ENCODE data around the gene MEIS1.

MEIS1 gene

DNA sequence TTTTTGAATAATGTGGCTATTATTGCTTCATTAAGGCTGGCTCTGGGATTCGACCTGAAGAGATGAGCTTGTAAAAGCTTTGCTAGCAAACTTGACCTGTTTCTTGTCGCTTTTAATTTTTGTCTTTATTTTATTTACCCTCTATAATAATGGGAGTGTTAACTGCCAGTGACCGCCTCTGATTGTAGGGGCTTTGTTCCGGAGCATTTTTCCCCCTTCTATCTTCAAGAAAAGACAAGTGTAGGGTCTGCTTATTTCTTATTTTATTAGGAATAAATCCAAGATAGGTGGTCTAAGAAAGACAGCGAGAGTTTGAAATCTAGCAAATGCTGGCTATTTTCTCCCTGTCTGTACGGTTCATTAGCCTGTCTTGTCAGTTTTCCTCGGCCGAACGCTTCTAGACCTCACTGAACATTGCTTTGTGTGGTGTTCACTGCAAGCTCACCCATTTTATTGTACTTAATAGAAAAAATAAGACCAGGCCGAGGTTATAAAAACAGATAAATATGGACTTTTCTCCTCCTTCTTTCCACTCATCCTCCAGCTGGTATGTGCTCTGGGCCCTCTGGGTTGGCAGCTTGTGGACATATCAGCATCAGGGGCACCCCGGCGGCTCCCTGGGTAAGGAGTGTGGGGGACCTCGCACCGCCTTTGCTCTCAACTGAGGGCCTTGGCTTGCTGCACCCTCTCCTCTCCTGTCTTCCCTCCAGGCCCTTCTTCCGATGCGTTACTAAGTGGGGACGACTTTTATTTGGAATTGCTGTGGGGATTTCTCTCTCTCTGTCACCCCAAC is 8.5 kb downstream of the MEIS1 start:
- in situ Hi-C loops (cut with MboI; ENCODE audit: low pct_unique_long_range_greater_than_20kb, low sequenced_read_pairs, unreplicated experiment), result loop anchor here (25.0 kb wide), 1 partner anchor 144 kb away; no protein-coding TSS in a partner anchor
- DNase-seq (ENCODE audit: low spot score), result no peak
- TF ChIP-seq, protein P1, sequence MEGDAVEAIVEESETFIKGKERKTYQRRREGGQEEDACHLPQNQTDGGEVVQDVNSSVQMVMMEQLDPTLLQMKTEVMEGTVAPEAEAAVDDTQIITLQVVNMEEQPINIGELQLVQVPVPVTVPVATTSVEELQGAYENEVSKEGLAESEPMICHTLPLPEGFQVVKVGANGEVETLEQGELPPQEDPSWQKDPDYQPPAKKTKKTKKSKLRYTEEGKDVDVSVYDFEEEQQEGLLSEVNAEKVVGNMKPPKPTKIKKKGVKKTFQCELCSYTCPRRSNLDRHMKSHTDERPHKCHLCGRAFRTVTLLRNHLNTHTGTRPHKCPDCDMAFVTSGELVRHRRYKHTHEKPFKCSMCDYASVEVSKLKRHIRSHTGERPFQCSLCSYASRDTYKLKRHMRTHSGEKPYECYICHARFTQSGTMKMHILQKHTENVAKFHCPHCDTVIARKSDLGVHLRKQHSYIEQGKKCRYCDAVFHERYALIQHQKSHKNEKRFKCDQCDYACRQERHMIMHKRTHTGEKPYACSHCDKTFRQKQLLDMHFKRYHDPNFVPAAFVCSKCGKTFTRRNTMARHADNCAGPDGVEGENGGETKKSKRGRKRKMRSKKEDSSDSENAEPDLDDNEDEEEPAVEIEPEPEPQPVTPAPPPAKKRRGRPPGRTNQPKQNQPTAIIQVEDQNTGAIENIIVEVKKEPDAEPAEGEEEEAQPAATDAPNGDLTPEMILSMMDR (IDR thresholded peaks at IDR 0.05; ENCODE audit: extremely low read depth, insufficient read depth, missing control alignments), result no peak

- TF ChIP-seq, protein P1 (IDR thresholded peaks at IDR 0.05; ENCODE audit: extremely low read depth, insufficient read depth, missing control alignments), result no peak
- no peak for DNase-seq (ENCODE audit: low spot score)
- in situ Hi-C loops (cut with MboI; ENCODE audit: low pct_unique_long_range_greater_than_20kb, low sequenced_read_pairs, unreplicated experiment), result loop anchor here (25.0 kb wide), 1 partner anchor 143 kb away; no protein-coding TSS in a partner anchor
Measured at GRCh38 chr2:66443979-66444861, 9.3 kb downstream of the MEIS1 start.

GRCh38 chr2:66445076-66445924 is 10.4 kb downstream of the MEIS1 start:
- TF ChIP-seq, protein P1 (IDR thresholded peaks at IDR 0.05; ENCODE audit: extremely low read depth, insufficient read depth, missing control alignments), result no peak
- in situ Hi-C loops (cut with MboI; ENCODE audit: low pct_unique_long_range_greater_than_20kb, low sequenced_read_pairs, unreplicated experiment), result loop anchor here (25.0 kb wide), 1 partner anchor 142 kb away; no protein-coding TSS in a partner anchor
- no peak for DNase-seq (ENCODE audit: low spot score)

GRCh38 chr2:66445925-66446871 is 11.3 kb downstream of the MEIS1 start:
- DNase-seq (ENCODE audit: low spot score), result no peak
- TF ChIP-seq, protein P1 (IDR thresholded peaks at IDR 0.05; ENCODE audit: extremely low read depth, insufficient read depth, missing control alignments), result no peak
- in situ Hi-C loops (cut with MboI; ENCODE audit: low pct_unique_long_range_greater_than_20kb, low sequenced_read_pairs, unreplicated experiment), result loop anchor here (25.0 kb wide), 1 partner anchor 141 kb away; no protein-coding TSS in a partner anchor

DNA sequence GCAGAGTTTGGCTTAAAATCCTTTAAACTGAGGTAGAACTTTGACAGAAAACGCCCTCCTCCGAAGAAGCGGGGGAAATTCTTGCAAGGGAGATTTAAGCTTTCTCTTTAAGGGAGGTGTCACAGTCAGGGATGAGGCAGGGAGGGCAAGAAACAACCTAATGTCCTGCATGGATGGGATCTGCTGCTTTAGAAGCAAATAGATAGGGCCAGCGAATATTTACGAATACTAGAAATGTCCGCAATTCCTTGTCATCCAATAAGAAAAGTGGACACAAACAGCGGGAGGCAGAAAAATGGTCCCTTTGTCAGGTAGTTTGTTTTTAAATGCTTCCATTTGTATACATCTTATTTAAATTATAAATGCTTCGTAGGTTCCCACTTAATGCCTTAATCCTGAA is 12.0 kb downstream of the MEIS1 start:
- no peak for DNase-seq (ENCODE audit: low spot score)
- TF ChIP-seq, protein P1 (IDR thresholded peaks at IDR 0.05; ENCODE audit: extremely low read depth, insufficient read depth, missing control alignments), result no peak
- in situ Hi-C loops (cut with MboI; ENCODE audit: low pct_unique_long_range_greater_than_20kb, low sequenced_read_pairs, unreplicated experiment), result loop anchor here (25.0 kb wide), 1 partner anchor 140 kb away; no protein-coding TSS in a partner anchor
